ENCODE results near the gene APLN. TPM values are rescaled to one million over a fixed set of nuclear protein-coding genes. Genes with fewer than 3 reads are reported as not detected.

The APLN gene
- total RNA-seq, 1 donor from 2014 or later, result 2.1 TPM

DNA sequence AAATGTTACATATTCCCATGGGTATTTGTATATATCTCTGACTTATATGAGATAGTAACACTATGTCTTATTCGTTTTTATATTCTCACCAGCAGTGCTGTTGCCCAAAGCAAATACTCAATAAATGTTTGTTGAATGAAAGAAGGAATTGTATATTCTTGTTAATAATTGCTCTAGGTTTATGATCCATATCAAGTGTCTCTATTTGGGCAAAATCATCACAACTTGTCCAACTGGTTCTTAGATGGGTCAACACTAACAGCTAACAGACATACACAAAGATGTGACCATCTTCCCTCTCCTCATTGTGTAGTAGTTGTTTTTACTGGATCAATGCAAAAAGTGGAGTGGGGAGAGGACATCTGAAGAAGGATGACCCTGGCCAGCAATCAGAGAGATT, 6.6 kb upstream of the APLN start:
- no peaks in the 10 kb centered on the region for H3K36me3 Mint-ChIP-seq (ENCODE audit: low read depth, unreplicated experiment)
- no peaks in the 10 kb centered on the region for H3K9me3 Mint-ChIP-seq (ENCODE audit: unreplicated experiment)
- no peak overlapping the region for H3K27ac Mint-ChIP-seq (ENCODE audit: unreplicated experiment)
- Histone ChIP-seq H3K9me3 (ENCODE audit: insufficient read depth, low read depth, low read length) (no peaks in the 10 kb centered on the region), H3K27me3 (ENCODE audit: insufficient read depth, low read length) (no peaks in the 10 kb centered on the region), H4K20me1 (ENCODE audit: insufficient read depth, low read length) (no peaks in the 10 kb centered on the region), H2AFZ (ENCODE audit: low read depth, low read length) (no peak overlapping the region), H3K4me2 (ENCODE audit: low read length) (no peak overlapping the region), H3K79me2 (ENCODE audit: insufficient read depth, low read length) (no peaks in the 10 kb centered on the region), H3K4me1 (ENCODE audit: insufficient read depth, low read length) (peaks cover 15% of the 10 kb centered on the region), H3K27ac (ENCODE audit: low read depth, low read length) (no peak overlapping the region), H3K36me3 (ENCODE audit: insufficient read depth, low read length) (no peaks in the 10 kb centered on the region), H3K9ac (ENCODE audit: low read length) (no peak overlapping the region), H3K4me3 (ENCODE audit: insufficient read depth, low read depth, low read length) (no peak overlapping the region)
- peaks cover 26% of the 10 kb centered on the region for H3K4me1 Mint-ChIP-seq (ENCODE audit: low read depth, unreplicated experiment)
- no peak for DNase-seq (ENCODE audit: low read depth)
- no peak overlapping the region for H3K4me3 Mint-ChIP-seq (ENCODE audit: unreplicated experiment)
- peaks cover 2% of the 10 kb centered on the region for H3K27me3 Mint-ChIP-seq (ENCODE audit: low read depth, unreplicated experiment)
- FAIRE-seq, result no peak
- TF ChIP-seq, protein P1, sequence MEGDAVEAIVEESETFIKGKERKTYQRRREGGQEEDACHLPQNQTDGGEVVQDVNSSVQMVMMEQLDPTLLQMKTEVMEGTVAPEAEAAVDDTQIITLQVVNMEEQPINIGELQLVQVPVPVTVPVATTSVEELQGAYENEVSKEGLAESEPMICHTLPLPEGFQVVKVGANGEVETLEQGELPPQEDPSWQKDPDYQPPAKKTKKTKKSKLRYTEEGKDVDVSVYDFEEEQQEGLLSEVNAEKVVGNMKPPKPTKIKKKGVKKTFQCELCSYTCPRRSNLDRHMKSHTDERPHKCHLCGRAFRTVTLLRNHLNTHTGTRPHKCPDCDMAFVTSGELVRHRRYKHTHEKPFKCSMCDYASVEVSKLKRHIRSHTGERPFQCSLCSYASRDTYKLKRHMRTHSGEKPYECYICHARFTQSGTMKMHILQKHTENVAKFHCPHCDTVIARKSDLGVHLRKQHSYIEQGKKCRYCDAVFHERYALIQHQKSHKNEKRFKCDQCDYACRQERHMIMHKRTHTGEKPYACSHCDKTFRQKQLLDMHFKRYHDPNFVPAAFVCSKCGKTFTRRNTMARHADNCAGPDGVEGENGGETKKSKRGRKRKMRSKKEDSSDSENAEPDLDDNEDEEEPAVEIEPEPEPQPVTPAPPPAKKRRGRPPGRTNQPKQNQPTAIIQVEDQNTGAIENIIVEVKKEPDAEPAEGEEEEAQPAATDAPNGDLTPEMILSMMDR (IDR thresholded peaks at IDR 0.05; ENCODE audit: insufficient read depth, low read depth, low read length), result no peak

DNA sequence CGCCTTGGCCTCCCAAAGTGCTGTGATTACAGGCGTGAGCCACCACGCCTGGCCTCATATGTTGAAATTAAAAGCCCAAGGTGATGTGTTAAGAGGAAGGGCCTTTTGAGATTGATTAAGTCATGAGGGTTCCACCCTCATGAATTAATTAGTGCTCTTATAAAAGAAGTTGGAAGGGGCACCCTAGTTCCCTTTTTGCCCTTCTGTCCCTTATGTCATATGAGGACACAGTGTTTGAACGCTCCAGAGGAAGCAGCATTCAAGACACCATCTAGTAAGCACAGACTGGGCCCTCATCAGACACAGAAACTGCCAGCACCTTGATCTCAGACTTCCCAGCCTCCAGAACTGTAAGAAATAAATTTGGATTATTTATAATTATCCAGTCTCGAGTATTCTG, 5.1 kb upstream of the APLN start:
- Histone ChIP-seq H3K36me3 (ENCODE audit: insufficient read depth, low read length) (no peaks in the 10 kb centered on the region), H3K27ac (ENCODE audit: low read depth, low read length) (no peak overlapping the region), H4K20me1 (ENCODE audit: insufficient read depth, low read length) (no peaks in the 10 kb centered on the region), H3K4me2 (ENCODE audit: low read length) (no peak overlapping the region), H3K9me3 (ENCODE audit: insufficient read depth, low read depth, low read length) (no peaks in the 10 kb centered on the region), H3K4me1 (ENCODE audit: insufficient read depth, low read length) (peaks cover 8% of the 10 kb centered on the region), H3K79me2 (ENCODE audit: insufficient read depth, low read length) (no peaks in the 10 kb centered on the region), H2AFZ (ENCODE audit: low read depth, low read length) (no peak overlapping the region), H3K9ac (ENCODE audit: low read length) (no peak overlapping the region), H3K4me3 (ENCODE audit: insufficient read depth, low read depth, low read length) (no peak overlapping the region), H3K27me3 (ENCODE audit: insufficient read depth, low read length) (no peaks in the 10 kb centered on the region)
- Mint-ChIP-seq H3K27ac (ENCODE audit: unreplicated experiment) (no peak overlapping the region), H3K36me3 (ENCODE audit: low read depth, unreplicated experiment) (no peaks in the 10 kb centered on the region), H3K9me3 (ENCODE audit: unreplicated experiment) (no peaks in the 10 kb centered on the region), H3K4me3 (ENCODE audit: unreplicated experiment) (no peak overlapping the region), H3K4me1 (ENCODE audit: low read depth, unreplicated experiment) (peaks cover 12% of the 10 kb centered on the region), H3K27me3 (ENCODE audit: low read depth, unreplicated experiment) (peaks cover 4% of the 10 kb centered on the region)
- FAIRE-seq (no peak), DNase-seq (ENCODE audit: low read depth) (no peak)
- TF ChIP-seq, protein P1 (IDR thresholded peaks at IDR 0.05; ENCODE audit: insufficient read depth, low read depth, low read length), result no peak
- no peak for TF ChIP-seq EZH2 (IDR thresholded peaks at IDR 0.05; ENCODE audit: insufficient read depth, low read length)

DNA sequence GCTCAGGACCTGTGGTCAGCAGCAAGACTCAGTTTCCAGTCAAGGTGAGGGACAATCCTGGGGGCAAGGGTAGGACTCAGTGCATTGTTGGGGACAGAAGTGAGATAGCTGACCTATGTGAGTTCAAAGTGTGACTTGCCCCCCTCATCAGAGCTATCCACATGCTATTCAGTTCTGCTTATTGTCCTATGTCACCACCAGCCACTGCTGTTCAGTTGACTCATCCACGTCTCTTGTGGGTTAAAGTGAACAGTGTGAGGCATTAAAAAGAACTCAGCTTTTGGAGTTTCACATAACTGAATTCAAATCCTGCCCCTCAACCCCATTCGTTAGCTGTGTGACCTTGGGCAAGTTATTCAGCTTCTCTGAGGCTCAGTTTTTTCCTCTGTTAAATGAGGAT, 4.4 kb upstream of the APLN start:
- H3K27me3 Mint-ChIP-seq (ENCODE audit: low read depth, unreplicated experiment), result peaks cover 4% of the 10 kb centered on the region
- Histone ChIP-seq H3K79me2 (ENCODE audit: insufficient read depth, low read length) (no peaks in the 10 kb centered on the region), H3K27ac (ENCODE audit: low read depth, low read length) (no peak overlapping the region), H3K36me3 (ENCODE audit: insufficient read depth, low read length) (no peaks in the 10 kb centered on the region), H3K9me3 (ENCODE audit: insufficient read depth, low read depth, low read length) (no peaks in the 10 kb centered on the region), H3K4me1 (ENCODE audit: insufficient read depth, low read length) (peaks cover 8% of the 10 kb centered on the region), H4K20me1 (ENCODE audit: insufficient read depth, low read length) (no peaks in the 10 kb centered on the region), H2AFZ (ENCODE audit: low read depth, low read length) (no peak overlapping the region), H3K27me3 (ENCODE audit: insufficient read depth, low read length) (no peaks in the 10 kb centered on the region), H3K4me3 (ENCODE audit: insufficient read depth, low read depth, low read length) (no peak overlapping the region), H3K4me2 (ENCODE audit: low read length) (no peak overlapping the region), H3K9ac (ENCODE audit: low read length) (no peak overlapping the region)
- DNase-seq (ENCODE audit: low read depth), result no peak
- no peak for TF ChIP-seq EZH2 (IDR thresholded peaks at IDR 0.05; ENCODE audit: insufficient read depth, low read length)
- TF ChIP-seq, protein P1 (IDR thresholded peaks at IDR 0.05; ENCODE audit: insufficient read depth, low read depth, low read length), result no peak
- H3K36me3 Mint-ChIP-seq (ENCODE audit: low read depth, unreplicated experiment), result no peaks in the 10 kb centered on the region
- no peak overlapping the region for H3K27ac Mint-ChIP-seq (ENCODE audit: unreplicated experiment)
- peaks cover 10% of the 10 kb centered on the region for H3K4me1 Mint-ChIP-seq (ENCODE audit: low read depth, unreplicated experiment)
- H3K9me3 Mint-ChIP-seq (ENCODE audit: unreplicated experiment), result no peaks in the 10 kb centered on the region
- no peak overlapping the region for H3K4me3 Mint-ChIP-seq (ENCODE audit: unreplicated experiment)
- peak; percentile 32 for FAIRE-seq
